ENCODE results near the gene SPTBN5.
A peak's percentile ranks its signal among the peaks of the same experiment; 100 is the strongest.

The SPTBN5 gene

GRCh38 chr15:41887161-41887560, 6.7 kb downstream of the SPTBN5 start:
- no peak for DNase-seq (ENCODE audit: low read depth)
- H3K4me3 ChIP-seq (ENCODE audit: low read depth, low read length): no peak overlapping the region
- no peak for TF ChIP-seq CTCF (conservative IDR thresholded peaks at IDR 0.05; ENCODE audit: low read depth, low read length)

- DNase-seq (ENCODE audit: low read depth): no peak
- no peak for TF ChIP-seq CTCF (conservative IDR thresholded peaks at IDR 0.05; ENCODE audit: low read depth, low read length)
- no peak overlapping the region for H3K4me3 ChIP-seq (ENCODE audit: low read depth, low read length)
Measured at GRCh38 chr15:41886741-41887140, 7.1 kb downstream of the SPTBN5 start.

- H3K4me3 ChIP-seq (ENCODE audit: low read depth, low read length): no peak overlapping the region
- no peak for TF ChIP-seq CTCF (conservative IDR thresholded peaks at IDR 0.05; ENCODE audit: low read depth, low read length)
- no peak for DNase-seq (ENCODE audit: low read depth)
Measured at GRCh38 chr15:41885841-41886240, 8.0 kb downstream of the SPTBN5 start.

- peak; percentile 48 for DNase-seq (ENCODE audit: low read depth)
- TF ChIP-seq CTCF (conservative IDR thresholded peaks at IDR 0.05; ENCODE audit: low read depth, low read length): no peak
- H3K4me3 ChIP-seq (ENCODE audit: low read depth, low read length): no peak overlapping the region
Measured at GRCh38 chr15:41885321-41885720, 8.5 kb downstream of the SPTBN5 start.

GRCh38 chr15:41884458-41884857, 9.4 kb downstream of the SPTBN5 start:
- no peak overlapping the region for H3K4me3 ChIP-seq (ENCODE audit: low read depth, low read length)
- DNase-seq (ENCODE audit: low read depth): no peak
- no peak for TF ChIP-seq CTCF (conservative IDR thresholded peaks at IDR 0.05; ENCODE audit: low read depth, low read length)

GRCh38 chr15:41883484-41883825, 10.4 kb downstream of the SPTBN5 start:
- H3K4me3 ChIP-seq (ENCODE audit: low read depth, low read length): no peak overlapping the region
- DNase-seq (ENCODE audit: low read depth): no peak
- TF ChIP-seq CTCF (conservative IDR thresholded peaks at IDR 0.05; ENCODE audit: low read depth, low read length): no peak

GRCh38 chr15:41882689-41883483, 11.0 kb downstream of the SPTBN5 start:
- no peak for TF ChIP-seq CTCF (conservative IDR thresholded peaks at IDR 0.05; ENCODE audit: low read depth, low read length)
- no peak overlapping the region for H3K4me3 ChIP-seq (ENCODE audit: low read depth, low read length)
- no peak for DNase-seq (ENCODE audit: low read depth)
